HG03565 (cell line): Measurements from ENCODE around the gene RRP1B.
"Not testable (repeated sequence)": the region's sequence is repeated elsewhere in the genome, so short reads cannot be mapped to it uniquely, and the experiment has no call there.

Experiments used
- ATAC-seq: cut with Tn5 transposase; IDR thresholded peaks from one replicate; pipeline ENCODE4 v1.9.1; 2021; ENCODE audit warnings: mild to moderate bottlenecking, moderate library complexity; ENCODE audit not compliant: unreplicated experiment

RRP1B gene, protein sequence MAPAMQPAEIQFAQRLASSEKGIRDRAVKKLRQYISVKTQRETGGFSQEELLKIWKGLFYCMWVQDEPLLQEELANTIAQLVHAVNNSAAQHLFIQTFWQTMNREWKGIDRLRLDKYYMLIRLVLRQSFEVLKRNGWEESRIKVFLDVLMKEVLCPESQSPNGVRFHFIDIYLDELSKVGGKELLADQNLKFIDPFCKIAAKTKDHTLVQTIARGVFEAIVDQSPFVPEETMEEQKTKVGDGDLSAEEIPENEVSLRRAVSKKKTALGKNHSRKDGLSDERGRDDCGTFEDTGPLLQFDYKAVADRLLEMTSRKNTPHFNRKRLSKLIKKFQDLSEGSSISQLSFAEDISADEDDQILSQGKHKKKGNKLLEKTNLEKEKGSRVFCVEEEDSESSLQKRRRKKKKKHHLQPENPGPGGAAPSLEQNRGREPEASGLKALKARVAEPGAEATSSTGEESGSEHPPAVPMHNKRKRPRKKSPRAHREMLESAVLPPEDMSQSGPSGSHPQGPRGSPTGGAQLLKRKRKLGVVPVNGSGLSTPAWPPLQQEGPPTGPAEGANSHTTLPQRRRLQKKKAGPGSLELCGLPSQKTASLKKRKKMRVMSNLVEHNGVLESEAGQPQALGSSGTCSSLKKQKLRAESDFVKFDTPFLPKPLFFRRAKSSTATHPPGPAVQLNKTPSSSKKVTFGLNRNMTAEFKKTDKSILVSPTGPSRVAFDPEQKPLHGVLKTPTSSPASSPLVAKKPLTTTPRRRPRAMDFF

DNA sequence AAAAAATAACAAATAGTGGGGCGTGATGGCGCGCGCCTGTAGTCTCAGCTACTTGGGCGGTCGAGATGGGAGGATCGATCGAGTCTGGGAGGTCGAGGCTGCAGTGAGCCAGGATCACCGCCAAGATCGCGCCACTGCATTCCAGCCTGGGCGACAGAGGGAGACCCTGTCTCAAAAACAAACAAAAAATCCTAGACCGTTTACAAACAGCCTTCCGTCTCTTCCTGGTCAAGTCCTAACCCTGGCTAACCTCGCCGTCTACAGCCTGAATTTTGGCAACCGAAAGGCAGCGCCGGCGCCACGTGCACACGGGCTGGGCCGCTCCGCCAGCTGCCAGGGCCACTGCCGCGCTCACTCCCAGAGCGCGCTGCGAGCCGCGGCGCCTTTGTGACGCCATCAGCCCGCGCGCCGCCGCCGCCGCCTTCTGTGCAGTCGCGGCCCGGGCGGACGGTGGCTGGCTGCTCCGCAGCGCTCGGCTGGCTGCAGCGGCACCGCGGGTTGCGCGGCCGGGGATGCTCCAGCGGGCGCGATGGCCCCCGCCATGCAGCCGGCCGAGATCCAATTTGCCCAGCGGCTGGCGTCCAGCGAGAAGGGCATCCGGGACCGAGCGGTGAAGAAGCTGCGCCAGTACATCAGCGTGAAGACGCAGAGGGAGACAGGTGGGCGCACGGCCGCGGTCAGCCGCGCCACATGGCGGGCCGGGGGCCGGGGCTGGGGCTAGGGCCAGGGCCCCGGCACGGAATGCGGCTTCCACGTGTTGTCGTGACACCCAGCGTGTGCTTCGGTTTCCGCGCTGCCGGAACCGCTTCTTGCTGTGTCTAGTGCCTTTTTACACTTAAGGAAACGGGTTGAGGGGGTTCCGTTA lies at the start of gene RRP1B, which contains the start of gene HSF2BP:
TSS of gene RRP1B (plus strand) at position 425 of the 865 bp plus-strand sequence. CDS start at position 530, 105 bp downstream.
TSS of gene HSF2BP (minus strand) at position 353 of the 865 bp plus-strand sequence. CDS start 1,392 bp downstream, outside the sequence.
- peak; percentile 66 for ATAC-seq

DNA sequence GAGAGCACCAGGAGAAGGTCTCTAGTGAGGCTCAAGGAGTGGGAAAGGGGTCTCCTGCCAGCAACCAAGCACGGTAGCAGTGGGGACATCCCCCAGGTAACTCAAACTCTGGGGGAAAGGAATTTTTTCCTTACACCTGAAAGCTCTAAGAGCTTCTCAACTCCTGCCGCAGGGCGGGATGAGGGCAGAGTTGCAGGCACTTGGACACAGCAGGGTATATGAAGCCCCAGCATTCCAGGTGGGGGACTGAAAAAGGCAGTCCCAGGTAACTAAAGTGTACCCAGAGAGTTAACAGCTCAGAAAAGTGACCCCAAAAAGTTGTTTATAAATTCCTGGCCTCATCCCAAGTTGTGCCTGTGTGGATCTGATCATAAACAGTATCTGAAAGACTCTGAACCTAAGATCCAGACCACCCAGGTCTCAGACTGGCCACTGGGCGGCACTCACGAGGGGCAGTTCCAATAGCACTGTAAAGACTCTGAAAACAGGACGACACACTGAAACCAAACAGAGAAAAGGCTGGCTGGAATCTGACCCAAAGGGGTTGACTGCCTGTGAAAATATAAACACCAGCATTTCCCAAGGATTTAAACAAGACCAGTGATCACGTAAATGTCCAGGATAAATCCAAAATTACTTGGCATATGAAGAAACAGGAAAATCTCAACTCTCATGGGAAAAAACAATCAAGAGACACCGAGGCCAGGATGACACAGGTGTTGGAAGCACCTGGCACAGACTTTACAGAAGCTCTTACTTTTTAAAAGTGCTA lies 47.6 kb upstream of the RRP1B start:
- ATAC-seq = no peak

DNA sequence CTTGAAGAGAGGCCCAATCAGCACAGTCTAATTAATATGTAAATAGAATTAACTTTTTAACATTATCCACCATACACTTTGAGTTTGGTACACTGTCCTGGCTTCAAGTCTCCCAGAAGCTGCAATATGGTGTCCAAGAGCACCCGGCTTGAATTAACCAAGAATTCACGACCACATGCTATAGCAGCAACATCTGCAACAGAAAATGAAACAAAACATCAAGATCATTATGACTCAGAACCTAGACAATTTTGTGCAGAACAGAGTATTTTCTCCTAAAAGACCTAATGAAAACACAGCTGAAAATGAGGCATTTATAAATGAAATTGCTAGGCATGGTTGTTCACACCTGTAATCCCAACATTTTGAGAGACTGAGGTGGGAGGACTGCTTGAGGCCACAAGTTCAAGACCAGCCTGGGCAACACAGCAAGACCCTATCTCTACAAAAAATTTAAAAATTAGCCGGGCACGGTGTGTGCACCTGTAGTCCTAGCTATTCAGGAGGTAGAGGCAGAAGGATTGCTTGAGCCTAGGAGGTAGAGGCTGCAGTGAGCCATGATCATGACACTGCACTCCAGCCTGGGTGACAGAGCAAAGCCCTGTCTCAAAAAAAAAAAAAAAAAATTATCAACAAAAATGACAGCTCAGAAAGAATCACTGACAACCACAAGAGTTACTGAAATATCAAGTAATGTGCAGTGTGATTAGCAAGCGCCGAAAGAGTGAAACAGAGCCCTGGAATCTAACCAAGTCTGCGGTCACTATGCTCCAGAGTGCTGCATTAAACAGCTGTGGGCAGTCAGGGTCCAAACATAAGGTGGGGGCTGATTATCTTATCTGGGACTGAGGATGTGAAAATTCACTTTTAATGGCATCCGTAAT lies 45.4 kb upstream of the RRP1B start:
- peak; percentile 43 for ATAC-seq

DNA sequence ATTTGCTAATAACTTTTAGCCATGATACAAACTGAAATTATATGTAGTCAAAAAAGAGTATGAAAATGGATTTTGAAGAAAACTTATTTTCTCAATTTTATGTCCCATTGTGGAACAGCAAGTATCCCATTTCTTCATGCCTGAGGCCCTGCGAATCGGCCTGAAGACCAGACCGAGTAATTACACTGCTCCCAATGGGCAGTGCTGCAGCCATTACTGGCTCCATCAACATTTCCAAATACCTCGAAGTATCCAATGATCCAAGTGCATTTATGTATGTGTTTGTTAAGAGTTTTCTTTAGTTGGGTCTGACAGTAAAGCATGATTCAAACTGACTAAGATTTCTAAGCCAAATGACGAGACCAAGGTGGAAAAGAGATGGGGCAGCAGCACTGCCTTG lies 44.5 kb upstream of the RRP1B start:
- no peak for ATAC-seq

DNA sequence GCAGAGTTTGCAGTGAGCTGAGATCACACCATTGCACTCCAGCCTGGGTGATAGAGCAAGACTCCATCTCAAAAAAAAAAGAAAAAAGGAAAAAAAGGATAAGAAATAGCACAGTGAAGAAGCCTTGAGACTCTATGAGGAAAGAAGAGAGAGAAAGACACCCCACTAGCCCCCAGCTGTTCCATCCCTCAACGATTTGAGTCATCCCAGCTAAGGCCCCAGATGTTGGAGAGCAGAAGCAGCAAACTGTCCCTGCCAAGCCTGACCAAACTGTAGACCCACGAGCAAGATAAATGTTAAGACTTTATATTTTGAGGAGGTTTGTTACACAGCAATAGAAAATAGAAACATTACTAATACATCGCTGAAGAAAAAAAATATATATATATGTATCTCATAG lies 42.5 kb upstream of the RRP1B start:
- ATAC-seq = not testable (repeated sequence)

DNA sequence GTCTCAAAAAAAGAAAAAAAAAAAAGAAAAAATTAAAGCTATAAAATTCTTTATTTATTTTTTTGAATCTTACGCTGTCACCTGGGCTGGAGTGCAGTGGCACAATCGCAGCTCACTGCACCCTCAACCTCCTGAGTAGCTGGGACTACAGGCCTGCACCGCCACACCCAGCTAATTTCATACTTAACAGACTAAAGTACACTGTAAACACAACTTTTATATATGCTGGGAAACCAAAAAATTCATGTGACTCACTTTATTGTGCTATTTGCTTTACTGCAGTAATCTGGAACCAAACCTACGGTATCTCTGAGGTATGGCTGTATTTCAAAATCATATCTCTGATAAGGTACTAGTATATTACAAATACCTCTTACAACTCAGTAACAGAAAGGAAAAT lies 40.4 kb upstream of the RRP1B start:
- no peak for ATAC-seq

DNA sequence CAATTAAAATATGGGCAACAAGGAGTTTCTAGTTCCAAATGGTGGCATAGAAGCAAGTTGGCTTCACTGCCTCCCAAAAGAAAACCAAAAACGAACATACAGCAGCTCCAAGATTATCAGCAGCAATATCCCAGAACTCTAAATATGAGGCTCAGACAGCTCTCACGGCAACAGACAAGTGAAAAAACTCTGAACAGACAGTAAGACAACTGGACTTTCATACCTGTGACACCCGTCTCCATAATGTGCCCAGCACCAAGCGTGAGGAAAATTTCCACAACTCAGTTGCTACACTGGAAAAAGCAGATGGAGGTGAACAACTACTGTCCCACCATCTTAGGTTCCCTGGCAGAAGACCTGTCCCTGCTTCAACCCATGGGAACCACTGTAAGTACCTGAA lies 40.0 kb upstream of the RRP1B start:
- no peak for ATAC-seq

DNA sequence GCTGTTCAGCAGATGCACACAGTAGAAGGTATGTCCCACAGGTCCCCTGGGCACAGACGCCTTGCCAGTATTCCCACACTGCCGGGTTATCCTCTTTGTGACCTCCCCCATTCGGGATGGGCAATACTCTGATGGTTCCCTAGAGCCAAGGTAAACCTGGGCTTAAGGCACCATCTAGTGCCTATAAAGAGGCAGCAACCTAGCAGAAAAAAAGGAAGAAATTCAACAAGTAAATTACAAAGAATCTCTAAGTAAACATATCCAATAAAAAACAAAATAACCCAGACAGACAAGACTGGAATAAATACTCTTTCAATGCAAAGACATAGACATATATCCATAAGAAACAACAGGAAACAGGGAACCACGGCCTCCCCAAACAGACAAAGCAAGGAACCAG lies 39.5 kb upstream of the RRP1B start:
- no peak for ATAC-seq

DNA sequence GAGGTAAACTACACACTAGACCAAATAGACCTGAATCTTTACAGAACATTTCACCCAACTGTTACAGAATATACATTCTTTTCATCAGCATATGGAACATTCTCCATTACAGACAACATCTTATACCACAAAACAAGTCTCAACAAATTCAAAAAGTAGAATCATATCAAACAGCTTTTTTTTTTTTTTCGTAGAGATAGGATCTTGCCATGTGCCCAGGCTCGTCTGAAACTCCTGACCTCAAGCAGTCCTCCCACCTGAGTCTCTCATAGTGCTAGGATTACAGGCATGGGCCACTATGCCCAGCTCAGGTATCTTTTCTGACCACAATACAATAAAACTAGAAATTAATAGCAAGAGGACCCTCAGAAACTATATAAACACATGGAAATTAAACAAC lies 36.6 kb upstream of the RRP1B start:
- no peak for ATAC-seq

DNA sequence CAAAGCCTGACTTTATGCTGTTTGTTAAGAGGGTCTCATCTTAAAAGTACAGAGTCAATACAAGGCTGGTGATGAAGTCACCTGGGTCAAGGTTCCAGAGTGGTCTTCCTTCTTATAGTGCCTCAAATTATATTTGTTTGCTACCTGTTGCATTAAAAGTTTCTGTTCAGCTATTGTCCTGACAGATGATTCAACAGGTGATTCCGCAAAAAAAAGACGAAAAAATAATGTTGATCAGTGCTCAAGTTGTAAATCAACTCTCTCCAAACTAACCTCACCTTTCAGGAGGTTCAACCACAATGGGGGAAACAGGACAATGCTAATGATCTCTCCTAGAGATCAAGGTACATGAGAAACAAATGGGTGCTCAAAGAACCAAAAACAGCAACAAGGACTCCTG lies 35.8 kb upstream of the RRP1B start:
- ATAC-seq = no peak

DNA sequence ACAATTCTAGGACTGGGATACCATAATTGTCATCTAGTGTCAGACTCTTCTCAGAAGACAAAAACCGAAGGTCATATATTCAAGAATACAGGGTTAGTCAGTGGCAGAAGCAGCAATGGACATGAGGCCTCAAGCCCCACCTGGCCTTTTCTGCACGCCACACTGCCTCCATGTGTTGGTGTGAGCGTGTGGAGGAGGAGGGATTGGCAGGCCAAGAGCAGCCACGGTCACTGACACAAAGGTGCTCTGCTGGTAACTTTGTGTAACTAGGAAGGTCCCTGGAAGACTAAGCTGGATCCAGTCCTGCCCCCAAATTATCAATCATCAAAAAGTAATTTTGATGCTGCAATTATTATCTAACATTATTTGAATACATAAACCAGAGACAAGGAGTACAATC lies 35.0 kb upstream of the RRP1B start:
- no peak for ATAC-seq

DNA sequence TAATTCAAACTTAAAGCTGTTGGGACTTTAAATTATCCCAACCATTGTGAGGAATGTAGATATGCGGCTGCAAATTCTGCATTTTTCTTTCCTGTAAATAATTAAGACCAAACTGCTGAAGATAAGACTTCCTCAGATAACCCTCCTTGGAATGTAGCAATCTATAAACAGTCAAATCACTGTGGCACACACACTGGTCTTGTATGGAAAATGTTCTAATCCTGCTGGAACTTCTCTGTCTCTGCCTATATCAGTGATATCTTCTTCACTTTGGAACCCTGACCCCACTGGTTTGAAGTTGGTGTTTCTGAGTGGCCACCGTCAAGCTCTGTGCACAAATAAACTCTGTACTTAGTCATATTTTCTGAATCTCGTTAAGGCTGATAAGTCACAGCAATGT lies 33.0 kb upstream of the RRP1B start:
- ATAC-seq = no peak

DNA sequence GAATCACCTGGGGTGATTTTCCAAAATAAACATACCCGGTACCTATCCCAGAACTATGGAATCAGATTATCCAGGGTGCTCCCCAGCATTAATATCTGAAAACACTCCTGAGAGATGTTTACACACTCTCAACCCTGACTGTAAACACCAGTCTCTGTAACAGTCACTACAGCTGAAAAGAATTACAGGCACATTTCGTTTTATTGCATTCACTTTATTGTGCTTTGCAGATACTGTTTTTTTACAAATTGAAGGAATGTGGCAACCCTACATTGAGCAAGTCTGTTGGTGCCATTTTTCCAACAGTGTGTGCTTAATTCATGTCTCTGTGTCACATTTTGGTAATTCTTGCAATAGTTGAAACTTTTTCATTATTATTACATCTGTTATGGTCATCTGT lies 31.8 kb upstream of the RRP1B start:
- no peak for ATAC-seq

DNA sequence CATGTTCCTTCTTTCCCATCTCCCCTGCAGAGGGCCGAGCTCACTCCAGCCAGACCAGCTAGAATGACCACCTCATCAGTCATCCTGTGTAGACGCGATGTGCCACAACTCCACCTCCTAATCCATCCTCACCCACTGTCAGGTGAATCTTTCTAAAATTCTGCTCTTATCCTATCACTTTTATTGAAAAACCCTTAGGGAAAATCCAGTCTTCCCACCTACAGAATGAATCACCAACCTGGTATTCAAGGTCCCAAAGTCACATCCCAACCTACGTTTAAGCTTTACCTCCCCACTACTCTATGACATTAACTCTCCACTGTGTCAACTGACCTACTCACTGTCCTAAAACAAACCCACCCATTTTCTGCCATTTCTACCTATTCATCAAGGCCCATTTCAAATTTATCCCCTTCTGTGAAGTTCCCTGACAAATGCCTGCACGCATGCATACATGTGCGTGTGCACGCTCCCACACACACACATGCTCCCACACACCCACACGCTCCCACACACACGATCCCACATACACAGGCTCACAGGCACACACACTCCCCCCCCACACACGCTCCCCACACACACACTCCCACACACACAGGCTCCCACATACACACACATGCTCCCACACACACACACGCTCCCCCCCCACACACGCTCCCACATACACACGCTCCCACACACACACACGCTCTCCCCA lies 27.8 kb upstream of the RRP1B start:
- ATAC-seq = no peak

DNA sequence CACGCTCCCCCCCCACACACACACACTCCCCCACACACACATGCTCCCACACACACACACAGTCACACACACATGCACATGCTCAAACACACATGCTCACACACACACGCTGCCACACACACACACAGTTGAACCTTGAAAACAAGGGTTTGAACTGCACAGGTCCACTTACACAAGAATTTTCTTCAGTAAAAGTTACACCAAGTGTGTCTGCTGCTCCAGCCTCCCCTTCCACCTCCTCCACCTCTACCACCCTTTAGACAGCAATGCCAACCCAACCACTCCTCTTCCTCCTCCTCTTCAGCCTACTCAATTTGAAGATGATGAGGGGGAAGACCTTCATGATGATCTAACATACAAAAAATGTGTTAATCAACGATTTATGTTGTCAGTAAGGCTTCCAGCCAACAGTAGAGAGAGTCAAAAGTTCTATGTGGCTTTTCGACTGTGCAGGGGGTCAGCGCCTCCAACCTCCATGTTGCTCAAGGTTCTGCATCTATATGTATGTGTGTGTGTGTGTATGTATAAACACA lies 26.9 kb upstream of the RRP1B start:
- ATAC-seq = no peak

DNA sequence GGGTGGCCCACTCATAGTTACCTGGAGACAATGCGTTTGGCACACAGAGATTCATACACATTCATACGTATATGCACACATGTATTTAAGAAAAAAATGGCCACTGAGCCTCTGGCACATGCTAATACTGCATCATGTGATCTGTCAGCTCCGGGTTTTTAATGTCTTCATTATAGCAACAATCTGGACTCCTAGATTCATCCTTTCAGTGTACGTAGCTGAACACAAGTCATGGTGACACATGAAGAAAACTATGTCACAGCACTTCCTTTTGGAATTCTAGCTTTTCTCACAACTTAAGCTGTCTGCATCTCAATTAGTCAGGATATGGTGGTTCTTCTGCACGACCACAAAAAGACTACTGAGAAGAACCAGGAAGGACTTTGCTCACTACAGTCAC lies 24.7 kb upstream of the RRP1B start:
- ATAC-seq = no peak

DNA sequence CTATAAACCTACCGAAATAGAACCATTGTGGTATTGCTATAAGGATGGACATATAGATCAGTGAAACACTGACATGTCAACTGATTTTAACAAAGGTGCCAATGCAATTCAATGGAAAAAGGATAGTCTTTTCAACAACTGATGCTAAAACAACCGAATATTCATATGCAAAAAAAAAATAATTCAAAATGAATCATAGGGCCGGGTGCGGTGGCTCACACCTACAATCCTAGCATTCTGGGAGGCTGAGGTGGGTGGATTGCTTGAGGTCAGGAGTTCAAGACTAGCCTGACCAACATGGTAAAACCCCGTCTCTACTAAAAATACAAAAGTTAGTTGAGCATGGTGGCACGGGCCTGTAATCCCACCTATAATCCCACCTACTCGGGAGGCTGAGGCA lies 23.9 kb upstream of the RRP1B start:
- no peak for ATAC-seq

DNA sequence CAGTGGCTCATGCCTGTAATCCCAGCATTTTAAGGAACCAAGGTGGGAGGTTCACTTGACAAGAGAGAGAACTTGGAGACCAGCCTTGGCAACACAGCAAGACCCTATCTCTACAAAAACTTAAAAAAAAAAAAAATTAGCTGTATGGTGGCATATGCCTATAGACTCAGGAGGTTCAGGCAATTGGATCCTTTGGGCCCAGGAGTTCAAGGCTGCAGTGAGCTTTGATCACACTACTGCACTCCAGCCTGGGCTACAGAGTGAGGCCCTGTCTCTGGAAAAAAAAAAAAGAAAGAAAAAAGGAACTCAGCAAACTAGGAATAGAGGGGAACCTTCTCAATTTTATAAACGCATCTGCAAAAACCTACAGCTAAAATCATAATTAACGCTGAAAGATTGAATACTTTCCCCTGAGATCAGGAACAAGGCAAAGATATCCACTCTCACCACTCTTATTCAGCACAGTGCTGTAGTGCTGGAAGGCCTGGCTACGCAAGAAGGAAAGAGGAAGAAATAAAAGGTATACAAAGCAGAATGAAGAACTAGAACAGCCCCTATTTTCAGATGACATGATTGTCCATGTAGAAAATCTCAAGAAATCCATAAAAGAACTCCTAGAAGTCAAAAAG lies 21.7 kb upstream of the RRP1B start:
- ATAC-seq = no peak
